Stimulated activated CD8-positive, alpha-beta memory T cell treated with anti-CD3 and anti-CD28 coated beads, Interleukin-4, amount 100 ng/mL, for 1 hour (primary cell): Measurements from ENCODE around the gene GREB1.
"Not testable (repeated sequence)": the region's sequence is repeated elsewhere in the genome, so short reads cannot be mapped to it uniquely, and the experiment has no call there.

ENCODE experiments used
- DNase-seq, 2 donors: peaks; one replicate each; pipeline ENCODE4 v3.0.0-alpha.2; 2020; ENCODE audit warnings: low read depth in 2 of 2, low spot score in 1 of 2

The GREB1 gene

DNA sequence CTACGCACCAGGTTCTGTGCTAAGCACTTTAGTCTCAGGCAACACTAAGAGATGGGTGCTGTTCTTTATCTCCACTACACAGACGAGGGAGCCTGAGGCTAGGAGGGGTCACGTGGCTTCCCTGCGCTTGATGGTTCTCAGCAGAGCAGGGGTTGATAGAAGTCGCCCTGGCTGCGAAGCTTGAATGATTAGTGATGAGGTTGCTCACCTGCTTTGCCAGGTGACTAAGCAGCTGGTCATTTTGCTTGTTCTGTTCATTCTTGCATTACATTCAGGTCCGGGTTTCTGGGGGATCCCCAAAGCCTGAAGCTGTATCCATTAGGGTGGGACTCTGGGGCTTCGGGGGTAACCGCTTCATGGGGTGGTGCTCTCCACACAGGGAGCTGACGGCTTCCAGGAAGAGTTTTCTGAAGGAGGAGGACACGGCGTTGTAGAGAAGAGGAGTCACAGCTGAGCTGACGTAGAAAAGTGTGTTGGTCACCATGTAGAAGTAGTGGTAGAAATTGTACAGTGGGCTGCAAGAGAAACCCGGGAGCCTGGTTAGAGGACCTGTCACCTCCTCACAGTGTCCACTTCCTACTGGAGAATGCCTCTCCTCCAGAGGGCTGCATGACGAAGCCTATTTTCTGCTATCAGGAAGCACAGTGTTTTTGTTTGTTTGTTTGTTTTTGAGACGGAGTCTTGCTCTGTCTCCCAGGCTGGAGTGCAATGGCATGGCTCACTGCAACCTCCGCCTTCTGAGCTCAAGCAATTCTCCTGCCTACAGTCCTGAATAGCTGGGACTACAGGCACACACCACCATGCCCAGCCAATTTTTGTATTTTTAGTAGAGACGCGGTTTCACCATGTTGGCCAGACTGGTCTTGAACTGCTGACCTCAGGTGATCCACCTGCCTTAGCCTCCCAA lies 124.6 kb downstream of the GREB1 start:
- no peak for DNase-seq

DNA sequence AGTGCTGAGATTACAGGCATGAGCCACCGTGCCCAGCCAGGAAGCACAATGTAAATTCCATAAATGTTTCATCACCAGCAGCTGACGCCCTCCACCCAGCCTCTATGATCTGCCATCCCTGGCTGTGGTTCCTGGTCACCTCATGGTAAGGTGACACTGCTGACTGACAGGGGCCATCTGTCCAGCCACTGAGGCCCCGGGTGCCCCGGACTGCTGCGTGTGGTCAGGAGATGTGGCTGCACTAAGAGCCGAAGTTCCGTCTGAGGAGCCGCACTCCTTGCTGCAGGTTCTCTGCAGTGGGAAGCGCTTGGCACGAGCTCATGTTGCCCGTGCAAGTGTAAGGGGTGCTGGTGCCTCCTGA lies 125.2 kb downstream of the GREB1 start:
- no peak for DNase-seq

DNA sequence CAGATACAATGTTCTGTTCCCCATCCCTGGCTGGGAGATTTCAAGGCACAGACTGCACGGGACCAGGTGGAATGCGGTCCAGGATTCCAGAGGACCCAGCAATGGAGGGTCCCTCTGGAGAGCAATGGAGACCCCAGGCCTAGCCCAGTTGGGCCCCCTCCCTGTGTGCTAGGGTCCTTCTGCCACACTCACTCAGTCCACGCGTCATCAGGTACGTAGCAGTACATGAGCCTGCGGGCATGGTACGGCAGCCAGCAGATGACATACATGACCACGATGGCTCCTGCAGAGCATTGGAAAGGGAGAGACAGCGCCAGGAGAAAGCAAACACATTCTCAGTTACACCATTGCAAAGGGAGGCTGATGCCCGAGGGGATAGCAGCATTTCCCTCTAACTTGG lies 126.0 kb downstream of the GREB1 start:
- DNase-seq = no peak

DNA sequence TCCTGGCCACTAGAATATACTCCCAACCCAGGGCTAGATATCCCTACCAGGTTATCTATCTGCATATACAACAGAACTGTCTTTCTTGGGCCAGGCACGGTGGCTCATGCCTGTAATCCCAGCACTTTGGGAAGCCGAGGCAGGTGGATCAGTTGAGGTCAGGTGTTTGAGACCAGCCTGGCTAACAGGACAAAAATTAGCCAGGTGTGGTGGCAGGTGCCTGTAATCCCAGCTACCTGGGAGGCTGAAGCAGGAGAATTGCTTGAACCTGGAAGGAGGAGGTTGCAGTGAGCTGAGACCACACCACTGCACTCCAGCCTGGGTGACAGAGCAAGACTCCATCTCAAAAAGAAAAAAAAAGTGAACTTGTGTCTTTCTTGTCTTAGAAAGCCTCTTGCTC lies 126.6 kb downstream of the GREB1 start:
- DNase-seq = not testable (repeated sequence)

DNA sequence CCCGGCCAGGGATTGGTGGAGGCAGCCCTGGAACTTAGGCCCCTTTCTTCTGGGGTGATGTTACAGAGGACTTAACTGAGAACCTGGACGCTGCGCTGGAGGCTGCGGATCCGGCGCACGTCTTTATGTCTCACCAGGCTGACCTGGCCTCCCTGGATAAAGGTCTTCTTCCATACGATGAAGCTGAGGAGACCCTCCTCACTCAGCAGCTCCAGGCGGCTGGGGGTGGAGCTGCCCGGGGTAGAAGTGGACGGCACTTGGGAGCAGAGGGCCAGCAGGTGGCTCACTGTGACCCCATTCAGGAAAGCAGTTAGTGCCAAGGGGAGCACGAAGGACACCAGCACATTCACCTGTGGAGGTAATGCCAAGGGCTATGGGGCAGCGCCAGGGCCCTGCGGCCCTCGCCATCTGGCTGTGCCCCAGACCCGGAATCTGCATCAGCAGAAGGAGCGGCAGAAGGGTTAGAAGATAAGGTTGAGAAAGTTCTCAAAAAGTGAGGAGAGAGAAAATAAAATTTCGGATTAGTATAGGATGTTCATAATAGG lies 128.1 kb downstream of the GREB1 start:
- DNase-seq = no peak

DNA sequence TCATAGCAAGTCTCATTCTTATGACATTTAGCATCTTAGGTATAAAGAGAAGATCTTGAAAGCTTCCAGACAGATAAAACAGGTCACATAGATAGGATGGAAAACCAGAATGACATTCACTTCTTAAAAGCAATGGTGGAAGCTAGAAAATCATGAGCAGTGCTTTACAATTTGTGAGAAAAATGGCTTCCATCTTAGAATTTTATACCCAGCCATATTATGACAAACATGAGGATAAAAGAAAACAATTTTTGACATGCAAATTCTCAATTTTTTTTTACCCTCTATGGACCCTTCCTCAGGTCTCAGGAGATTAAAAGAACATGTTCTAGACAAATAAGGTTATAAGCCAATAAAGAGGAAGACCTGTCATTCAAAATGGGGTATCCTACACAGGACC lies 129.0 kb downstream of the GREB1 start:
- DNase-seq = no peak

DNA sequence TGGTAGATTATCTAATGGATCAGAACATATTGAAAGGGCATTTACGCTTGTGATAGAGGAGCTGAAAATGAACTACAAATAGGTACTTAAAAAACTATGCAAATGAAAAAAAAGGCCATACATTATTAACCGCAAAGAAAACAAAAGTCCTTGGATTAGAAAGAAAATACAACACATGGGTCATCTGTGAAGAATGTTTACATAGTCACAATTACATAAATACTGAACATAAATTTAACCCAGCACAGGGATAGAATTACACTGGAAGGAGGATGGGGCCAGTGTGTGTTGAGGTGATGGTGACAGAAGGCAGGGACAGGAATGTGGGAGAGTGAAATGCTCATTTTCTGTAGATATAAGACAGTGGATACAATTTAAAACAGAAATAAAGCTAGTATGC lies 129.6 kb downstream of the GREB1 start:
- no peak for DNase-seq

DNA sequence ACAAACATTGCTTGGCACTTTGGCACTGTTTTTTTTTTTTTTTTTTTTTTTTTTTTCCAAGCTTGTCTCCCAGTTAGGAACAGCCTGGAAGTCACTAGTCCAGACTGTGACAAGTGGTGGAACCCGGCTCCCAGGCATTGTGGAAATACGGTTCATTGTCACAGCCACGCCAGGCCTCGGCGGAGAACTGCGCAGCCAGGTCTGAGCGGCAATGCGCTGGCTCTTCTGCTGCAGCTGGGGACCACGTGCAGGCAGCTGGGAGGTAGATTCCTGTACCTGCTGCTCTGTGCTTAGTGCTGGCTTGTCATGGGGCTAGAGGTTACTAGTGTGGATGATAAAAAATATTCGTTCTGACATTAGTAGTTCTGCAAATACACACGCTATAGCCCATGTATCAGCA lies 131.2 kb downstream of the GREB1 start:
- no peak for DNase-seq

DNA sequence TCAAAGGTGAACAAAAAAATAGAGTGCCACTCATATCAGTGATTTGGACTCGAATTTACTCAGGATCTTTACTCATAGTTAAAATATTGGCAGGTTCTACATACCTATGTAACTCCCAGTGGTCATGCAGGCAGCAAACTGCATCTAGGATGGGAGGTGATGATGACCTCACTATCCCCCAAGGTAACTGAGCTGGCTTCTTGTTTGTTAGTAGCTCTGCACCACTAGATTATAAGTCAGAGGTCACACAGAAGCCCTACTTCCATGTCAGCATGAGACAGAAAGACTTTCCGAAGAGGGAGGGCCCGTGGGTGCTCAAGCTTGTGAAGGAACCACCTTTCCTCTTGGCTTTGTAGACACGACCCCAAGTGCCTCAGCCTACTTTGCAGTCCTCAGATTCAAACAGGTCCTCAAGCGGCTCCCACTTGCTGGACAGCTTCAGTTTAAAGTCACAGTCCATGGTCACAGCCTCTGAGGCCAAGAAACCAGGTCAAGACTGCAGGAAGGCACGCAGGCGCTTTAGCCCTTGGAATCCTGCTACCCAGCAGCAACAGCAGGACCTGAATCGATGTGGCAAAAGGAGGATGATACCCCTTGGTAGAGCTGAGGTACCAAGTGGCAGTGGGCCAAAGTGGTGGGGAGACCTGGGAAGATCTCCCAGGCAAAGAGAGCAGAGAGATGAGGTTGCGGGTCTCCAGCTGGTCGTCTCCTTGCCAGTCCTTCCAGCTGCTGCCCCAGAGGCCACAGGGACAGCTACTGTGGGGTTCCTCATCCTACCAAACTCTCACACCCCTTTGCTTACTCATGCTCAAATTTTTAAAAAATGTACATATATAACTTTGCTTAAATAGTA lies 131.9 kb downstream of the GREB1 start:
- DNase-seq = no peak

DNA sequence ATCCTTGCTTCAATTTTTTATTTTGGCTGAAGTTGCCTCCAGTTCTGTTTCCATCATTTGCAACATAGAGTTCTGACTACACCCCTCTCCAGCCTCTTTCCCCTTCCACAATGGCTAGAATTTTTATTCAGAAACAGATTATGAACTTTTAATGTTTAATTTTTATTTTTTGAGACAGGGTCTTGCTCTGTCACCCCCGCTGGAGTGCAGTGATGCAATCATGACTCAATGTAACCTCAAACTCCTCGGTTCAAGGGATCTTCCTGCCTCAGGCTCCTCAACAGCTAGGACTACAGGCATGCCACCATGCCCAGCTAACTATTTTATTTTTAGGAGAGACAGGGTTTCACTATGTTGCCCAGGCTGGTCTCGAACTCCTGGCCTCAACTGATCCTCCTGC lies 133.3 kb downstream of the GREB1 start:
- no peak for DNase-seq

DNA sequence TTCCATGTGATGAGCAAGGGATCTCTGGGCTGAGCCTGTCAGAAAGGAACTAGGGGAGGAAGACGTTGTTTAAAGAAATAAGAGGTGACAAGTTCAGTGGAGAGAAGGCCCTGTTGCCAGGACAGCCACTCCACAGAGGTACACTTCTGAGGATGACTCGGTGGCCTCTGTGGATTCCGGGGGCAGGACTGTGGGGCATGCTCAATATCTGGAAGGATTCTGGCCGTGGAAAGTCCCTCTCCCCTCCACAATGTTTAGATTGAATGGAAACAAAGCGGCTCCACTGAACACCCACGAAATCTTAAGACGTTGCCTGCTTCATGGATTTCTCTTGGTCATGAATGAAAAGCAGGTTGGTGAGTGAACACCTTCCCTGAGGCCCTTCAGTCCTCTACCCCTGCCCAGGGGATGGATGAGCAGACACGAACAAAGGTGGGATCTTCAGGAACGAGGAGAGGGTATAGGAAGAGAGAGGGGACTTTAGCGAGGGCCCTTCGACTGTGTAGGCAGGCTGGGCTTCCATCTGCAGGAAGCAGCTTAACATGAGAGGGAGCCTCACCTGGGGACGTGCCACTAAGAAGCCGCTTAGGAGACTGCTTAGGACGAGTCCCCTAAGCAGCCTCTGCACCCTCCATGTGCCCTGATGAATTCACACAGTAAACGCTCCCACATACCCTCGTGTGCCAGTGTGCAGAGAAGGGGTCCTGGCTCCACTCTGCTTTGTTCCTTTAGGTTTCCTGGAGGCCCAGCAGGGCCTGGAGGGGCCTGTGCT lies 134.2 kb downstream of the GREB1 start:
- no peak for DNase-seq

DNA sequence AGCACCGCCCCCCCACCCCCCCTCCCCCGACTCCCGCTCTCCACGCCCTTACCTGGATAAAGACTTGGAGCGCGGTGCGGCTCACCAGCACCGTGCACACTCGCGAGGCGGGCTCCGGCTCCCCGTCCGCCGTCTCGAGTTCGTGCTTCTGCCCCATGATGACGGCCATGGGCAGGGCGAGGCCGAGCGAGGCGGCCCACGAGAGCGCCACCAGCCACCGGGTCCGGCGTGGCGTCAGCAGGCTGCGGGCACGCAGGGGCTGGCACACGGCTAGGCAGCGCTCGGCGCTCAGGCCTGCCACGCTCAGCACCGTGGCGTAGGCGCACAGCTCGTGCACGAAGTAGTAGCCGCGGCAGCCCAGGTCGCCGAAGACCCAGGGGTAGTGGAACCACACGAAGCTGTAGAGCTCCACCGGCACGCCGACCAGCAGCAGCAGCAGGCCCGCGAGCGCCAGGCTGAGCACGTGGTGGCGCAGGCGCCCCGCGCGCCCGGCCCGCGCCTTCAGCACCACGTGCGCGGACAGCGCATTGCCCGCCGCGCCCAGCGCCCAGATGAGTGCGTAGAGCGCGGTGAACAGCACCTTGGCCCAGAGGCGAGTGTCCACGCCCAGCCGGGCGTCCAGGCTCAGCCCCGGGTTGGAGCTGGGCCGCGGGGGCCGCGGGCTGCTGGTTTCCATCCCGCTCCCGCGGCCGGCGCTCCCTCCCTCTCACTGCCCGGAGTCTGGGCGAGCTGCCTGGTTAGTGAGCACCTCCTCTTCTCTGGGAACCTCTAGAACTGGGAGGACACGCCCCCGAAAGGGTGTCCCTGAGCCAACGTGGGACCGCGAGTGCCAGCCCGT lies 135.8 kb downstream of the GREB1 start, which contains the start of gene NTSR2:
Gene NTSR2 (minus strand): TSS at position 742 of the 838 bp plus-strand sequence. CDS start 66 bp downstream, at position 676.
- DNase-seq = no peak

DNA sequence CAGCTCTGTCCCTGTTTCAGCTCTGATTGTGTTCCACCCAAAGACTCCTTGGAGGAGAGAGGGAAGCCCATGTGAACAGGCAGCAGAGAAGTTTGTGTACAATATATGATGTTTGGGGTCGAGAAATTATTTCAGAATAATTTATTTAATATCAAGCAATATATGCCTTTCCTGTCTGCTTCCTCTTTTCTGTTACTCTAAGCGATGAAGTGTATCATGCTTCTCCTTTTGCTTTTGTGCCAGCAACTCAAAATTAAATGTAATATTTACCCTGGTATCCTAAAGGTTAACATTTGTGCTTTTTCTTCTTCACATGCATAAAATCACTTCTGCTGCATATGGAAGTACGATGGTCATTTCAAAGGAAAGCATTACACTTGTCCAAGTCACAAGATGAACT lies 138.6 kb downstream of the GREB1 start:
- no peak for DNase-seq

DNA sequence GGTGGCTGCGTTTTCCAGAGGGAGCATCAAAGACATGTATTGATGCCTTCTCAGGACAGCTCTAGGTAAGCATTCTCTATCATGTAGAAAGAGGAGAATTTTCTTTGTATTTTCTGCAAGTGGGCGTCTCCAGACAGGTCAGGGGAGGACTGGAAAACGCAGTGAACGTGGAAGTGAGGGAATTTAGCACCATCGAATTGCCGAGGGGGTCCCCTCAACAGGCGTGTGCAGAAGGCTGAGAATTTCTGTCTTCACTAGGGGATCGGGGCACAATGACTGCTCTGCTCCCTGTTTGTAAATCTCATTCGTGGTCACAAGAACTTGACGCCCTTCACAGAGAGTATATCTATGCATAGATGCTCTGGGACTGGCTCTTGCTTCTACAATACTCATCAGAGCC lies 141.1 kb downstream of the GREB1 start:
- no peak for DNase-seq

DNA sequence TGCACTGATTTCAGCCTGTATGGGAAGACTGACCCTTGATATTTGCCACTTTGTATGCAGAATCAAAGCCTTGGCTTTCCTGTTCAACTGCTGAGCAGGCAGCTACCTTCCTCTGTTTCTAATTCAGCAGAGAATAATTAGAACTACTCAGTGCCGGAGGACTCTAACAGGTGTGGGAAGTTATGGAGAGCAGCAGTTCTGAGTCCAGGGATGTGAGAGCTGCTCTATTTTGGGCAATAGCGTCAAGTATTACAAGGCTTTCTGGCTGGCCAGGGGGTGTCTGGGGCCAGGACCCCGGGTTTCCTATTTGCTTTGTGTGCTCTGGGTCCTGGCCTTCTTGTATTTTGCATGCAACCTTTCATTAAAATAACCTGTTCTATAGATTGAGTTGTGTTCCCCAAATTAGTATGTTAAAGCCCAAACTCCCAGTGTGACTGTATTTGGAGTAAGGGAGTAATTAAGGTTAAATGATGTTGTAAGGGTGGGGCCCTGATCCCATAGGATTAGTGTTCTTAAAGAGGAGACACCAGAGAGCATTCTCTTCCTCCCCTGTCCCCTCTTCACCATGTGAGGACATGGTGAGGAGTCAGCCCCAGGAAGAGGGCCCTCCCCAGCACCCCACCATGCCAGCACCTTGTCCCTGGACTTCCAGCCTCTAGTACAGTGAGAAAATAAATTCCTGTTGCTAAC lies 141.7 kb downstream of the GREB1 start:
- no peak for DNase-seq

DNA sequence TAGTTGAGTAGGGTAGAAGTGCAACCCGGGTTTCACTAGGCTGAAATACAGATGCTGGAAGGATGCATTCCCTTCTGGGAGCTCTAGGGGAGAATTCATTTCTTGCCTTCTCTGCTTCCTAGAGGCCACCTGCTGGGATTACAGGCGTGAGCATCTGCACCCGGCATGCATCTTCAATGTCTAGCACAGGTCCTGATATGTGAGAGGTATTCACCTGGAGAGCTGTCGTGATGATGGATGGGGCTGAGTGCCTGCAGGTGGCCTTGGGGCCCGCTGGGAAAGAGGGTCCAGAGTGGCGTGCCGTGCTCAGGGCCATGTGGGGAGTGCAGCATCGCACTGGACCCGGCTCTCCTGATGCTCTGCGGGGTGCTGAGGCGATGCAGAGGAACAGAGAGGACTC lies 142.8 kb downstream of the GREB1 start:
- no peak for DNase-seq

DNA sequence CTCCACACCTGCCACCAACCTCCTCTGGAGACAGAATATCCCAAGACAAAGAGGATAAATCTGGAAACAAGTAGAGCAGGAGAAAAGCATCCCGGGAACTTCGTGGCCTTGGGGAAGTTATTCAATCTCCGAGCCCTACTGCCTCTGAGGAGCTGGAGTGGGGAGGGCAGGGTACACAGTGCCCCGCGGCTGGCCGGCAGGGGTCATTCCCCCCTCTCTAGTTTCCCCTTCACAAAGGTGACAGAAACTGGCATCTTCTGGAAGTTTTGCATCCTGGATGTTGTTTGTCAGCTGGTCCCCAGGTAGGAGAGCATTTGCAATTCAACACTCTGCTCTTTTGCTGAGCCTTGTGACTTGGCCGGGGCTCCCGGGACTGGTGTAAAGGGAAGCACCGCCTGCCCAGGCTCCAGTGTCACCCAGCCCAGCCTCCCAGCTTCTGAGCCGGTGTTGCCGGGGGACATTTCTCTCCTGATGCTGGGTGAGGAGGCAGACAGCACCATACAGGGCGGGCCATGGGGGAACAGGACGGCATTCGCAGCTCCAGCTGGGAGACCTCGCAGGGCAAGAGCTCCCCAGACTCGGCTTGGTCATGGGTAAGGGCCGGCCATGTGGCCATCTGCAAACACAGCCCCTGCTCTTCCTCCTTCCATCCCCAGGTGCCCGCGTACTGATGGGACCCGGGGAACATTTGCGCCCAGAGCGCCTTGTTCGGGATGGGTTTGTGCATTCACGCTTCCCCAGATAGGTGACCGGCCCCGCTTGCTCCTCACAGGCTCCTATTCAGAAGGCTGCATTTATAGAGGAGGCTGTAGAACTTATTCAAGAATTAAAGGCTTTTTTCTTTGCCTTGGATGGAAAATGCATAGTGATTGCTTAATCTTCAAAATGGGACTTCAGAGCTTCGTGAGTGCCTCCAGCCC lies 143.6 kb downstream of the GREB1 start:
- DNase-seq = no peak

DNA sequence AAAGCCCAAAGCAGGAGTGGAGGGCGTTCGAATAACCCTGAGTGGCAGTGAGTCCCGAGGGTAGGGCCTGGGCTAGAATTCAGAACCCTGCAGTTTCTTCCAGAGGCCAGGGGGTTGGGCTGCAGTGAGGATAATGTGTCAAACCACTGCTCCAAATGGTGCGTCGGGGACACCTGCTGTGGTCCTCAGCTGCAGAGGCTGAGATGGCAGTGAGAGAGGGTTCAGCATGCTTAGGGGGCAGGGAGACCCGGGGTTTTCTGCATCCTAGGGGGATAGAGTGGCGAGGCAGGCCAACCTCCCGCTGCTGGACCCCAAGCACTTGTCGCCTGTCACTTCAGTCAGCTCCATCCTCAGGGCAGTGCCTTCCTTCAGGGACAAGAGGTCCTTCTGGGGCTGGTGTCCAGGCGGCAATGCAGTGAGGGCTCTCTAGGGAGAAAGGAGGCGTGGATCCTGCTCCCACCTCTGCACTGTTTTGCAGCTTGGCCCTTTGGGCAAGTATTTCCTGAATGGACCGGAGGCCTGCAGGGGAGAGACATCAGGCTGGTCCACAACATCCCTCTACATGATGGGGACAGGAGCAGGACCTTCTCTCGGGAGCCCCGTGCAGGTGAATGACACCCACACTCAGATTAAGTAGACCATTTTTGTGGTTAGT lies 144.6 kb downstream of the GREB1 start:
- no peak for DNase-seq
